Inflammatory macrophage treated with lipopolysaccharide for 4 hours (primary cell): Measurements from ENCODE around the gene NDUFA12.
"Not testable (repeated sequence)": the region's sequence is repeated elsewhere in the genome, so short reads cannot be mapped to it uniquely, and the experiment has no call there.

Experiments
- DNase-seq: peaks from one replicate; pipeline ENCODE4 v3.0.0-alpha.2; 2020

Gene NDUFA12

DNA sequence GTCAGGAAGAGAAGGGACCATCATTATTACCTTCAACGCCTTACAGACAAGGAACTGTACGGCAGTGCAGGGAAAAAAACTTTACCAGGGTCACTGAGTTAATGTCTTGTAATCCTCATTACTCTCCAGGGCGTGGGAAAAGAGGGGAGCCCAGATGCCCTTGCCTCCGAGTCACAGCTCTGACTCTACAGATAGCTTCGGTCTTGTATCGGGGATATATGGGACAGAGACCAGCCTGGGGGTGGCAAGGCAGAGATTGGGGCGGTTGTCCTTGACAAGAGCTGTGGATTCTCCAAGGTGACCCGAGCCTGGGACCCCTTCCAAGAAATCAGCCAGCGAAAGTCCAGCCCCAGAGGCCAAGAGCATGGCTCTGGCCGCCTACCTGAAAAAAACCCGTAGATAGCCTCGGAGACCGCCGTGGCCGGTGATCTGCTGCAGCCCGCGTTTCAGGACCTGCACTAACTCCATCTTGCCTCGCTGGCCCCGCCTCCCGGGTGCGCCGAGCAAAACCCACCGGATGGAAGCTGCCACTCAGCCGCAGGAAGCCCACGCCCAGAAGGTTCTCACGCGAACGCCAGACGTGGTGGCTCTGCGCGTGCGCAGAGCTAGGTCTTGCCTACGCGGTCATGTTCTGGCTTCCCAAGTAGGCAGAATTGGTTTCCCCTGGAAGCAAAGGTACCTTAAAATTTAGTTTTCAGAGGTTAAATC, at the start of gene NDUFA12:
Gene NDUFA12 (minus strand): TSS at position 485 of the 708 bp plus-strand sequence. CDS start 17 bp downstream, at position 468.
- DNase-seq, result peak; percentile 98

DNA sequence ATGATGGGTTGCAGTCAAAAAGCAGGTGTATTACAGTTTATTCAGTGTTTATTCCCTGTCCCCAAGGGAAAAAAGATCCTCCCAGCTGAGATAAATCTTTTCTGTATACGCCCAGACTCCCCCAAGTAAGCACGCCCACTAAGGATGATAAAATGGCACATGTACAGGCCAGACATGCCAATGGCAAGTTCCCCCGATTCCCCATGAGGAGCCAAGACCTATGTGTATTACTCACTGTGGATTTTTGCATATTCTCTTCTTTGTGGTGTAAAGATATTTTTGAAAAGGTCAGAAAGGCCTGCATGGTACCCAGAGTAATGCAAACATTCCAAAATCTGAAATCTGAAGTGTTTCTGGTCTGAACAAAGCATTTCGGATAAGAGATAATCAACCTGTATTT, 47.7 kb upstream of the NDUFA12 start:
- DNase-seq, result no peak

DNA sequence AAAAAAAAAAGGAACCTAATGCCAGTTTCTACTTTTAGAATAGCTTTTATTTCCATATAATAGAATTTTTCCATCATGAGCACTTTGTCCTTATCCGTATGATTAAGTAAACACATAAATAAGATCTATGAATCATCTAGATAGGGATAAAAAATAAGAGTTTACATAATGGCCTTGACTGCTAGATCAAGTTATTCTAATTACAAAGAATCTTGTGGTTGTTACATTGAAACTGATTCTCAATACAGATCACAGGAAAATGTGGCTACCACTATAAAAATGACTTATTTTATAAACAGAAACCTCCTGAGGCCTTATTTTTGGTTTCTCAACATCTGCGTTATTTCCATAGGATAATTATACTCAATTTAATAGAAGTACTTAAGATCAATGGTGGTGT, 34.4 kb upstream of the NDUFA12 start:
- DNase-seq, result no peak

DNA sequence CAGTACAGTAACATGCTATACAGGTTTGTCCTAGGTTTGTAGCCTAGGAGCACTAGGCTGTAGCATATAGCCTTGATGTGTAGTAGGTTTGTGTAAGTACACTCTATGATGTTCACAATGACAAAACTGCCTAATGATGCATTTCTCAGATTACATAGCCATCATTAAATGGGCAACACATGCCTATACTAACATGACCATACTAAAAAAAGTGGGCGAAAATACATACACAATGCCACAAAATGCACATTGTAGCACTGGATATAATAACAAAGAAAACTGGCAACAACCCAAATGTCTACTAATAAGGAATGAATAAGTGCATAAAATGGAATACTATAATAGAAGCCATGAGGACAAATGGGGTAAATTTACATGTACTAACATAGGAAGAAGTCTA, 31.3 kb upstream of the NDUFA12 start:
- no peak for DNase-seq

- no peak for DNase-seq
Observed at GRCh38 chr12:95022477-95022876, 19.0 kb upstream of the NDUFA12 start.

DNA sequence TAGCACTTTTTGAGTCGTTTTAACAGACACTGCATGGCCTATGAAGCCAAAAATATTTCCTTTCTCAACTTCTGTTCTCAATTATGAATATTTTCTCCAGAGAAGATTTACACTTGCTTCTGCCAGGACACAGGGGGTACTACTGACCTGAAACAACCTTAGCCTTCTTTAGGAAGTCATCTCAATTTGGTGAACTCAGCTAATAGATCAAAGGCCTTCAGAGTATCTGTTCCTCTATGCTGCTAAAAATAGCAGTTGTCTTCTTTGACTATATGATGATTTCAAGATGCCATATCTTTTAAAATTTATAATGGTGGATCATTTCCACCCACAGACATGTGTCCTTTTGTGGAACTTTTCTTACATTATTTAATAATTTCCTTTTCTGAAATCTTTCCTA, 14.0 kb upstream of the NDUFA12 start:
- no peak for DNase-seq

GRCh38 chr12:95016120-95016519, 12.6 kb upstream of the NDUFA12 start:
- DNase-seq, result no peak

GRCh38 chr12:95014554-95014953, 11.1 kb upstream of the NDUFA12 start:
- DNase-seq, result peak; percentile 6

DNA sequence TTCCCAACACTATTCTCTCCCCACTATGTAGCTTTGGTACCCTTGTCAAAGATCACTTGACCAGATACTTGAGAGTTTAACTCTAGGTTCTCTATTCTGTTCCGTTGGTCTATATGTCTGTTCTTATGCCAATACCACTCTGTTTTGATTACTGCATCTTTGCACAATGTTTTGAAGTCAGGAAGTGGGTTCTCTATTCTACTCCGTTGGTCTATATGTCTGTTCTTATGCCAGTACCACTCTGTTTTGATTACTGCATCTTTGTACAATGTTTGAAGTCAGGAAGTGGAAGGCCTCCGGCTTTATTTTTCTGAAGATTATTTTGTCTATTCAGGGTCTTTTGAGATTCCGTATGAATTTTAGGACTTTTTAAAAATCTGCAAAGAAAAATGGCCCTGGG, 2.7 kb upstream of the NDUFA12 start:
- no peak for DNase-seq

DNA sequence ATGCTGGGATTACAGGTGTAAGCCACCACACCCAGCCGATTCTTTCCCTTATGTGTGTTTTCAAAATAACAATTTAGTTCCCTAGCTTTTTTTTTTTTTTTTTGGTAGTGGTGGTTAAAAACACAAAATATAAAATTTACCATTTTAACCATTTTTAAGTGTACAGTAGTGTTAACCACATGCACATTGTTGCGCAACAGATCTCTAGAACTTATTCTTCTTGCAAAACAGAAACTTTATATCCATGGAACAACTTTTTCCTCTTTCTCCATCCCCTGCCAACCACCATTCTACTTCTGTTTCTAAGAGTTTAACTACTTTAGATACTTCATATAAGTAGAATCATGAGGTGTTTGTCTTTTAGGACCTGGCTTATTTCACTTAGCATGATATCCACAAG, 1.1 kb upstream of the NDUFA12 start:
- peak; percentile 73 for DNase-seq

- DNase-seq, result no peak
Observed at GRCh38 chr12:95003921-95004272, 400 bp upstream of the NDUFA12 start.

DNA sequence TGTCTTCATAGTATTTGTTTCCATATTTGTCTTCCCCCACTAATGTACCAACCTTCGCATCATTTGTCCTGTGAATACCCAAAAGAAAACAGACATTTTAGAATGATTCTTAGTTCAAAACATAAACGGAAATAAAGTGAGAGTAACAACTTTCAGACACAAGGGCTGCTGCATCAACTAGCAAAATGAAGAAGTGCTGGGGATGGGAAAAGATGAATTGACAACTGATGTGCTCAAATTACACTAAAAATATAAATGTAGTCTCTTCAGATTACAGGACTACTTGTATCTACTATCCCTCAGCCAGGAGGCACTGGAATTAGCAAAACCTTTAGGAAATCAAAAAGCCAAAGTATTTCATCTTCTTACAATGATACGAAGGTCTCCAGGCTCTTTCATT, 743 bp downstream of the NDUFA12 start:
- peak; percentile 6 for DNase-seq

DNA sequence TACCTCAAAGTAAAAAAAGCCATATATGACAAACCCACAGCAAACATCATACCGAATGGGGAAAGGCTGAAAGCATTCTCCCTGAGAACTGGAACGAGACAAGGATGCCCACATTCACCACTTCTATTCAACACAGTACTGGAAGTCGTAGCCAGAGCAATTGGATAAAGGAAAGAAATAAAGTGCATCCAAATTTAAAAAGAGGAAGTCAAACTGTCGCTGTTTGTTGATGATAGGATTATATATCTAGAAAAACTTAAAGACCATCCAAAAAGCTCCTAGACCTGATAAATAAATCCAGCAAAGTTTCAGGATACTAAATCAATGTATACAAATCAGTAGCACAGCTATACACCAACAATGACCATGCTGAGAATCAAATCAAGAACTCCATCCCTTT, 5.2 kb downstream of the NDUFA12 start:
- no peak for DNase-seq

DNA sequence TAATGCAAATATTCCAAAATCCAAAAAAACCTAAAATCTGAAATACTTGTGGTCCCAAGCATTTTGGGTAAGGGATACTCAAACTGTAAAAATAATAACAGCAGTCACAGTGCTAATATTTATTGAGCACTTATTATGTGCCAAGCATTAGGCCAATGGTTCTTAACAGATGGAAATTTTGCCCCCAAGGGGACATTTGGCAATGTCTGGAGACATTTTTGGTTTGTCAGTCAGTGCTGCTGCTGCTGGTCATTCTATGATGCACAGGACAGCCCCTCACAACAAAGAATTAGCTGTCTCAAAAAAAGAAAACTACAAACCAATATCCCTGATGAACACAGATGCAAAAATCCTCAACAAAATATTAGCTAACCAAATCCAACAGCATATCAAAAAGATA, 5.8 kb downstream of the NDUFA12 start:
- DNase-seq, result no peak

GRCh38 chr12:94997061-94997460, 6.4 kb downstream of the NDUFA12 start:
- no peak for DNase-seq

DNA sequence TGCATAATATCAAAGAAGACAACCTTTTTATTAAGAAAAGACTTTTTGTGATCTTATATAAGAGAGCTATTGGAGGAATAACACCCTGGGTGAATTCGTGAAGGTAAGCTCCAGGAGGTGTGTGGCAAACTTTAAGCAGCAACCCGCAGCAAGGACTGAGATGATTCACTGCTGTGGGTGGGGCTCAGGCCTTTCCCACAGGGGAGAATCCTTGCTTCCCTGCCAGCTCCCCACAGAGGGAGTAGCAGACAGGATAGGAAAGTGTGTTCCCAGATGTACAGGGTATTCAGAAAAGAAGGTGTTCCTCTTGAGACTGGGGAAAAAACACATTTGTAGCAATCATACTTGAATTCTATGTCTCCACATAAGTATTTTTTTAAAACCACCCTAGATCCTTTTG, 9.2 kb downstream of the NDUFA12 start:
- DNase-seq, result no peak

DNA sequence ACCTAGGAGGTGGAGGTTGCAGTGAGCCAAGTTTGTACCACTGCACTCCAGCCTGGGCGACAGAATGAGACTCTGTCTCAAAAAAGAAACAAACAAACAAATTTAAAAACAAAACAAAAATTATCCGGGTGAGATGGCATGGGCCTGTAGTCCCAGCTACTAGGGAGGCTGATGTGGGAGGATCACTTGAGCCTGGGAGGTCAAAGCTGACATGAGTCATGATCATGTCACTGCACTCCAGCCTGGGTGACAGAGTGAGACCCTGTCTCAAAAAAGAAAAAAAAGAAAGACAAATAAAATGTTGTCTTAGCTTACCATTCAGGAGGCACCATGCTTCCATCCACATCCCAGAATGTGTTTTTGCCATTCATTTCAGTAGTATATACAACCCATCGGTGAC, 9.6 kb downstream of the NDUFA12 start:
- DNase-seq, result not testable (repeated sequence)

DNA sequence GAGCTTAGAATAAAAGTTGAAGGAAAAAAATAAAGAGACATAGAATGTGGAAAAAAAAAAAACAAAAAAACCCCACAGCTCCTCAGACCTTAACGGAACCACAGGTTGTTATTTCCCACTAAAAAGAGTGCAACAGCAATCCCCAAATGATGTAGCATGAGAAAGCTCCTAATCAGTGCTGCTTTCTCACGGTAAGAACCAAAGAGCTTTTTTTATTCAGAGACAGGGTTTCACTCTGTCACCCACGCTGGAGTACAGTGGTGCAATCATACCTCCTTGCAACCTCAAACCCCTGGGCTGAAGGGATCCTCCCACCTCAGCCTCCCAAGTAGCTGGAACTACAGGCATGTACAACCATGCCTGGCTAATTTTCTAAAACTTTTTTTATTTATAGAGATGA, 13.3 kb downstream of the NDUFA12 start:
- DNase-seq, result no peak

GRCh38 chr12:94988471-94988870, 15.0 kb downstream of the NDUFA12 start:
- DNase-seq, result no peak

DNA sequence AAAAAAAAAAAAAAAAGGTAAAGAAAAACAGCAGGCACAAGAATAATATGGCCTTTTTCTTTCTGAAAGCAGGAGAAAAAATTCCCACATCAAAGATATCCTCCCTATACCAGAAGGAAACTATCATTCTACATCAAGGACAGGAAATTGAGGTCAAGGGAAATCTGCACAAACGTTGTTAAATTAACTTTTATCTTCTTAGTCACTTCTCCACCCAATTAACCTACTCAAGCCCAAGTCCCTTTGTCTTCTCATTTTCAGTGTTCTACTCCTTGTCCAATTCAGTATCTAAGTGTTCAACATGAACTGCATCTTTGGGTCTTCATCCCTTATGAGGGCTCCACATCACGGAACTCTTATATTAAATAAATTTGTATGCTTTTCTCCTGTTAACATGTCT, 15.7 kb downstream of the NDUFA12 start:
- no peak for DNase-seq

- DNase-seq, result no peak
Observed at GRCh38 chr12:94987076-94987669, 16.3 kb downstream of the NDUFA12 start.

DNA sequence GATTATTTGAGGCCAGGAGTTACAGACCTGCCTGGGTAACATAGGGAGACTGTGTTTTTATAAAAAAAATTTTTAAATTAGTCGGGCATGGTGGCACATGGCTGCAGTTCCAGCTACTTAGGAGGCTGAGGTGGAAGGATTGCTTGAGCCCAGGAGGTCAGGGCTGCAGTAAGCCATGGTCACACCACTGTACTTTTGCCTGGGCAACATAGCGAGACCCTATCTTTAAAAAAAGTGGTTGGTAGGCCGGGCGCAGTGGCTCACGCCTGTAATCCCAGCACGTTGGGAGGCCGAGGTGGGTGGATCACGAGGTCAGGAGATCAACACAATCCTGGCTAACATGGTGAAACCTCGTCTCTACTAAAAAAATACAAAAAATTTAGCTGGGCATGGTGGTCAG, 18.4 kb downstream of the NDUFA12 start:
- DNase-seq, result not testable (repeated sequence)

DNA sequence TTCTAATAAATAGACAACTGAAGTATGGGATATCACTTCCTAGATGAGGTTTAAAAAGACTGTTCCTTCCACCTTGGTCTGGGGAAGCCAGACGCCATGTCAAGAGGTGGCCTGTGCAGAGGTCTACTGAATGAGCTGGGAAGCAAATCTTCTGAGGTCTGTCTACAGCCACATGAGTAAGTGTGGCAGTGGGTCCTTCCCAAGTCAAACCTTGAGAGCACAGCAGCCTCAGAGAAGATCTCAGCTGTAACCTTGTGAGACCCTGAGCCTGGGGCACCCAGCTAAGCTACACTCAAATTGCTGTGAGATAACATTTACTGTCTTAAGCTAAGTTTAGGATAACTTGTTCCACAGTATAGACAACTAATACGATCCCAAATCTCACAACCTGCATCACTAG, 20.2 kb downstream of the NDUFA12 start:
- no peak for DNase-seq

GRCh38 chr12:94982456-94982855, 21.0 kb downstream of the NDUFA12 start:
- DNase-seq, result no peak

GRCh38 chr12:94980577-94980976, 22.9 kb downstream of the NDUFA12 start:
- no peak for DNase-seq
